H9 (cell line): ENCODE measurements around the gene CHCHD4. TPM values are rescaled to one million over a fixed set of nuclear protein-coding genes. Genes with fewer than 3 reads are reported as not detected.

Experiments used
- DNase-seq: peaks from one replicate; pipeline ENCODE4 v3.0.0-alpha.2; 2017
- H2AFZ ChIP-seq: one replicate; pipeline ENCODE4 v1.6.1; 2013; ENCODE audit warnings: mild to moderate bottlenecking, low read length, control low read depth, moderate library complexity
- H2AK5ac ChIP-seq: 2 replicates; pipeline ENCODE4 v1.6.1; 2013; ENCODE audit warnings: low read length, control low read depth, mixed read lengths; ENCODE audit not compliant: insufficient read length
- H2BK120ac ChIP-seq: one replicate; pipeline ENCODE4 v1.6.1; 2013; ENCODE audit warnings: low read depth, mild to moderate bottlenecking, low read length, control low read depth, inconsistent platforms; ENCODE audit not compliant: poor library complexity, severe bottlenecking
- H2BK12ac ChIP-seq: 2 replicates; pipeline ENCODE4 v1.6.1; 2013; ENCODE audit warnings: low read length, control low read depth, mixed read lengths, low read depth; ENCODE audit not compliant: insufficient read length
- H2BK15ac ChIP-seq: 2 replicates; pipeline ENCODE4 v1.6.1; 2013; ENCODE audit warnings: low read depth, low read length, control low read depth
- H2BK20ac ChIP-seq: one replicate; pipeline ENCODE4 v1.6.1; 2013; ENCODE audit warnings: low read depth, mild to moderate bottlenecking, low read length, control low read depth, inconsistent platforms; ENCODE audit not compliant: poor library complexity, severe bottlenecking
- H2BK5ac ChIP-seq: 2 replicates; pipeline ENCODE4 v1.6.1; 2013; ENCODE audit warnings: low read length, control low read depth, mixed read lengths; ENCODE audit not compliant: insufficient read length
- H3K14ac ChIP-seq: 2 replicates; pipeline ENCODE4 v1.6.1; 2013; ENCODE audit warnings: low read length, control low read depth; ENCODE audit not compliant: insufficient read depth
- H3K18ac ChIP-seq: 2 replicates; pipeline ENCODE4 v1.6.1; 2013; ENCODE audit warnings: low read depth, mild to moderate bottlenecking, mixed read lengths, low read length, control low read depth; ENCODE audit not compliant: insufficient read length
- H3K23ac ChIP-seq: 2 replicates; pipeline ENCODE4 v1.6.1; 2013; ENCODE audit warnings: low read length, control low read depth, mixed read lengths, low read depth; ENCODE audit not compliant: insufficient read length
- H3K23me2 ChIP-seq: 2 replicates; pipeline ENCODE4 v1.6.1; 2013; ENCODE audit warnings: low read depth, mild to moderate bottlenecking, mixed read lengths, low read length, control low read depth; ENCODE audit not compliant: insufficient read length, poor library complexity, severe bottlenecking
- H3K27ac ChIP-seq: 2 replicates; pipeline ENCODE4 v1.5.1; 2013; ENCODE audit warnings: low read length, control low read depth, mixed read lengths, low read depth; ENCODE audit not compliant: insufficient read length
- H3K27me3 ChIP-seq: 2 replicates; pipeline ENCODE4 v1.6.1; 2013; ENCODE audit warnings: low read length, control low read depth, inconsistent platforms; ENCODE audit not compliant: insufficient read depth
- H3K4ac ChIP-seq: 2 replicates; pipeline ENCODE4 v1.6.1; 2013; ENCODE audit warnings: low read depth, mild to moderate bottlenecking, control low read depth, inconsistent platforms, low read length, moderate library complexity
- H3K4me1 ChIP-seq: 2 replicates; pipeline ENCODE4 v1.6.1; 2013; ENCODE audit warnings: low read length, control low read depth, inconsistent platforms; ENCODE audit not compliant: insufficient read depth
- H3K4me2 ChIP-seq: 2 replicates; pipeline ENCODE4 v1.6.1; 2013; ENCODE audit warnings: low read length, control low read depth, mixed read lengths; ENCODE audit not compliant: insufficient read length, insufficient read depth
- H3K56ac ChIP-seq: 2 replicates; pipeline ENCODE4 v1.6.1; 2013; ENCODE audit warnings: low read depth, mild to moderate bottlenecking, mixed read lengths, low read length, control low read depth; ENCODE audit not compliant: insufficient read length
- H3K79me1 ChIP-seq: 2 replicates; pipeline ENCODE4 v1.6.1; 2013; ENCODE audit warnings: low read depth, mild to moderate bottlenecking, moderate library complexity, low read length, control low read depth, inconsistent platforms; ENCODE audit not compliant: insufficient read depth, poor library complexity, severe bottlenecking
- H3K79me2 ChIP-seq: 2 replicates; pipeline ENCODE4 v1.6.1; 2013; ENCODE audit warnings: low read length, control low read depth, inconsistent platforms; ENCODE audit not compliant: insufficient read depth
- H3K9ac ChIP-seq: 2 replicates; pipeline ENCODE4 v1.6.1; 2013; ENCODE audit warnings: low read length, control low read depth, mixed read lengths; ENCODE audit not compliant: insufficient read length; ENCODE audit errors: extremely low read depth
- H3K9me3 ChIP-seq: one replicate; pipeline ENCODE4 v1.6.1; 2013; ENCODE audit warnings: low read depth, low read length, inconsistent platforms; ENCODE audit not compliant: control insufficient read depth
- H3T11ph ChIP-seq: one replicate; pipeline ENCODE4 v1.6.1; 2013; ENCODE audit warnings: mild to moderate bottlenecking, low read length, control low read depth, inconsistent platforms
- H4K20me1 ChIP-seq: one replicate; pipeline ENCODE4 v1.6.1; 2013; ENCODE audit not compliant: control insufficient read depth, insufficient read length, insufficient read depth
- H4K5ac ChIP-seq: 2 replicates; pipeline ENCODE4 v1.6.1; 2013; ENCODE audit warnings: low read depth, mild to moderate bottlenecking, mixed read lengths, low read length, control low read depth; ENCODE audit not compliant: insufficient read length
- H4K8ac ChIP-seq: replicated peaks from 2 replicates; pipeline ENCODE4 v1.6.1; 2013; ENCODE audit warnings: low read length, control low read depth, mixed read lengths, low read depth; ENCODE audit not compliant: insufficient read length
- H4K91ac ChIP-seq: 2 replicates; pipeline ENCODE4 v1.6.1; 2013; ENCODE audit warnings: low read depth, mild to moderate bottlenecking, moderate library complexity, mixed read lengths, low read length, control low read depth; ENCODE audit not compliant: insufficient read length
- H3K27ac Mint-ChIP-seq, 3 experiments: 2 replicates in 2 of 3; 3 replicates in 1 of 3; pipeline ENCODE4 v1.8.0; 2020 to 2021; ENCODE audit warnings: mixed read lengths in 3 of 3, mild to moderate bottlenecking in 1 of 3, moderate library complexity in 1 of 3
- H3K27me3 Mint-ChIP-seq: 2 replicates; pipeline ENCODE4 v1.8.0; 2021; ENCODE audit warnings: low read depth, mild to moderate bottlenecking, moderate library complexity, mixed read lengths
- H3K36me3 Mint-ChIP-seq, 3 experiments: 2 replicates in 2 of 3; 3 replicates in 1 of 3; pipeline ENCODE4 v1.8.0; 2020 to 2021; ENCODE audit warnings: low read depth in 3 of 3, mixed read lengths in 3 of 3; ENCODE audit not compliant: insufficient read depth in 1 of 3
- H3K4me1 Mint-ChIP-seq, 2 experiments: 2 replicates each; pipeline ENCODE4 v1.8.0; 2020; ENCODE audit warnings: mixed read lengths in 2 of 2
- H3K4me3 Mint-ChIP-seq, 2 experiments: 2 replicates in 1 of 2; 3 replicates in 1 of 2; pipeline ENCODE4 v1.8.0; 2020 to 2021; ENCODE audit warnings: mild to moderate bottlenecking in 2 of 2, mixed read lengths in 2 of 2, moderate library complexity in 1 of 2
- H3K9me3 Mint-ChIP-seq, 2 experiments: 2 replicates in 1 of 2; 3 replicates in 1 of 2; pipeline ENCODE4 v1.8.0; 2020; ENCODE audit warnings: mild to moderate bottlenecking in 2 of 2, mixed read lengths in 2 of 2, moderate library complexity in 1 of 2
- total RNA-seq: library from RNA; stranded (reverse); gene quantifications from 2 replicates; pipeline ENCODE4 v1.2.1, GENCODE V29; 2021
- TF ChIP-seq, protein P1 (sequence below): fragments of 200-600 bp; sonication (generic); conservative IDR thresholded peaks from 3 replicates; pipeline ENCODE4 v1.8.0; 2021; ENCODE audit warnings: antibody characterized with exemption, mild to moderate bottlenecking

CHCHD4 gene
- total RNA-seq, 1 experiment from 2014 or later = 13.7 TPM

- Histone ChIP-seq H2AK5ac (no peak overlapping the region), H4K20me1 (no peaks in the 10 kb centered on the region), H2BK120ac (no peak overlapping the region), H2BK20ac (no peak overlapping the region), H3K4me2 (no peak overlapping the region), H3K79me2 (no peaks in the 10 kb centered on the region), H2BK12ac (no peak overlapping the region), H3K56ac (no peak overlapping the region), H4K8ac (no peak overlapping the region), H2BK5ac (no peak overlapping the region), H3T11ph (no peak overlapping the region), H3K9ac (no peak overlapping the region), H4K91ac (no peak overlapping the region), H2AFZ (no peak overlapping the region), H3K23me2 (no peaks in the 10 kb centered on the region), H3K18ac (no peak overlapping the region), H3K27ac (no peak overlapping the region), H3K4ac (no peak overlapping the region), H3K4me1 (no peaks in the 10 kb centered on the region), H2BK15ac (no peak overlapping the region), H4K5ac (no peak overlapping the region), H3K23ac (no peak overlapping the region), H3K9me3 (no peaks in the 10 kb centered on the region), H3K27me3 (no peaks in the 10 kb centered on the region), H3K14ac (no peak overlapping the region), H3K79me1 (no peaks in the 10 kb centered on the region)
- H3K36me3 Mint-ChIP-seq = peaks cover 38 to 81% (median 70%) of the 10 kb centered on the region in 3 experiments; a peak in 6 of 7 replicates
- TF ChIP-seq, protein P1, sequence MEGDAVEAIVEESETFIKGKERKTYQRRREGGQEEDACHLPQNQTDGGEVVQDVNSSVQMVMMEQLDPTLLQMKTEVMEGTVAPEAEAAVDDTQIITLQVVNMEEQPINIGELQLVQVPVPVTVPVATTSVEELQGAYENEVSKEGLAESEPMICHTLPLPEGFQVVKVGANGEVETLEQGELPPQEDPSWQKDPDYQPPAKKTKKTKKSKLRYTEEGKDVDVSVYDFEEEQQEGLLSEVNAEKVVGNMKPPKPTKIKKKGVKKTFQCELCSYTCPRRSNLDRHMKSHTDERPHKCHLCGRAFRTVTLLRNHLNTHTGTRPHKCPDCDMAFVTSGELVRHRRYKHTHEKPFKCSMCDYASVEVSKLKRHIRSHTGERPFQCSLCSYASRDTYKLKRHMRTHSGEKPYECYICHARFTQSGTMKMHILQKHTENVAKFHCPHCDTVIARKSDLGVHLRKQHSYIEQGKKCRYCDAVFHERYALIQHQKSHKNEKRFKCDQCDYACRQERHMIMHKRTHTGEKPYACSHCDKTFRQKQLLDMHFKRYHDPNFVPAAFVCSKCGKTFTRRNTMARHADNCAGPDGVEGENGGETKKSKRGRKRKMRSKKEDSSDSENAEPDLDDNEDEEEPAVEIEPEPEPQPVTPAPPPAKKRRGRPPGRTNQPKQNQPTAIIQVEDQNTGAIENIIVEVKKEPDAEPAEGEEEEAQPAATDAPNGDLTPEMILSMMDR = no peak
- no peaks in the 10 kb centered on the region for H3K9me3 Mint-ChIP-seq
- H3K27me3 Mint-ChIP-seq = no peaks in the 10 kb centered on the region
- no peak for DNase-seq
- no peak overlapping the region for H3K27ac Mint-ChIP-seq
- no peak overlapping the region for H3K4me3 Mint-ChIP-seq
- H3K4me1 Mint-ChIP-seq = peaks cover 0 to under 1% of the 10 kb centered on the region in 2 experiments; a peak in 2 of 4 replicates
Measured at GRCh38 chr3:14169871-14170270, 45.2 kb upstream of the CHCHD4 start.
